ENCODE data around the gene PMM1.
"Not testable (repeated sequence)": the region's sequence is repeated elsewhere in the genome, so short reads cannot be mapped to it uniquely, and the experiment has no call there.

DNA sequence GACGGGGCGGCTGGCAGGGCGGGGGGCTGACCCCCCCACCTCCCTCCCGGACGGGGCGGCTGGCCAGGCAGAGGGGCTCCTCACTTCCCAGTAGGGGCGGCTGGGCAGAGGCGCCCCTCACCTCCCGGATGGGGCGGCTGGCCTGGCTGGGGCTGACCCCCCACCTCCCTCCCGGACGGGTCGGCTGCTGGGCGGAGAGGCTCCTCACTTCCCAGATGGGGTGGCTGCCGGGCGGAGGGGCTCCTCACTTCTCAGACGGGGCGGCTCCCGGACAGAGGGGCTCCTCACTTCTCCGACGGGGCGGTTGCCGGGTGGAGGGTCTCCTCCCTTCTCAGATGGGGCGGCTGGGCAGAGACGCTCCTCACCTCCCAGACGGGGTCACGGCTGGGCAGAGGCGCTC lies 41.5 kb upstream of the PMM1 start:
- TF ChIP-seq EP300 (IDR thresholded peaks at IDR 0.05); FOSL2 (IDR thresholded peaks at IDR 0.05); FOSL2 (CRISPR knock-in tag; IDR thresholded peaks at IDR 0.05); RAD21 (conservative IDR thresholded peaks at IDR 0.05 in 1 of 2, IDR thresholded peaks at IDR 0.05 in 1 of 2); EHMT2 (IDR thresholded peaks at IDR 0.05; ENCODE audit: low read depth); MAFK (IDR thresholded peaks at IDR 0.05; ENCODE audit: partially characterized antibody); RNF2 (IDR thresholded peaks at IDR 0.05; ENCODE audit: borderline replicate concordance, low read depth): not testable (repeated sequence)
- TF ChIP-seq, protein P1, sequence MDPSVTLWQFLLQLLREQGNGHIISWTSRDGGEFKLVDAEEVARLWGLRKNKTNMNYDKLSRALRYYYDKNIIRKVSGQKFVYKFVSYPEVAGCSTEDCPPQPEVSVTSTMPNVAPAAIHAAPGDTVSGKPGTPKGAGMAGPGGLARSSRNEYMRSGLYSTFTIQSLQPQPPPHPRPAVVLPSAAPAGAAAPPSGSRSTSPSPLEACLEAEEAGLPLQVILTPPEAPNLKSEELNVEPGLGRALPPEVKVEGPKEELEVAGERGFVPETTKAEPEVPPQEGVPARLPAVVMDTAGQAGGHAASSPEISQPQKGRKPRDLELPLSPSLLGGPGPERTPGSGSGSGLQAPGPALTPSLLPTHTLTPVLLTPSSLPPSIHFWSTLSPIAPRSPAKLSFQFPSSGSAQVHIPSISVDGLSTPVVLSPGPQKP (IDR thresholded peaks at IDR 0.05; ENCODE audit: low read depth, low read length), result not testable (repeated sequence)
